A549 (cell line): ENCODE results near the gene MVB12B. TPM values are rescaled to one million over a fixed set of nuclear protein-coding genes. Genes with fewer than 3 reads are reported as not detected.

Experiments used
- ATAC-seq, 2 experiments: fragments of 200-7000 bp in 1 of 2; fragments of >200 bp in 1 of 2; cut with Nextera tagmentation in 1 of 2; cut with Tn5 transposase in 1 of 2; 3 replicates each; pipeline versions ENCODE4 v1.8.0 to v1.9.1; 2018 to 2020; ENCODE audit warnings: mild to moderate bottlenecking in 1 of 2, moderate library complexity in 1 of 2
- CTCF ChIA-PET: fragments of 300-600 bp; sonication (Branson Sonifier 250); formaldehyde crosslinking; extraction: SDS; loops from one replicate; lab custom pipeline; 2021; ENCODE audit warnings: antibody characterized with exemption, inconsistent platforms; lab: Yijun Ruan, JAX
- POLR2A ChIA-PET: fragments of 350-600 bp; formaldehyde crosslinking; extraction: SDS; loops from one replicate; lab custom pipeline; 2021; ENCODE audit warnings: antibody characterized with exemption, inconsistent platforms; lab: Yijun Ruan, JAX
- DNase-seq, 2 experiments: peaks; one replicate each; pipeline versions ENCODE4 v3.0.0 to v3.0.0-alpha.2; 2011 to 2016; ENCODE audit warnings: low read depth in 1 of 2, low spot score in 1 of 2
- FAIRE-seq: peaks from 2 replicates; lab custom pipeline; 2011; peaks lifted over from hg19 to GRCh38; lab: Jason Lieb, UNC
- H3K27ac ChIP-seq, 2 experiments: fragments of >200 bp; sonication (Bioruptor Twin); formaldehyde crosslinking; 3 replicates each; pipeline ENCODE4 v1.5.1; 2016 to 2017
- H3K4me1 ChIP-seq: fragments of >200 bp; sonication (Bioruptor Twin); formaldehyde crosslinking; 3 replicates; pipeline ENCODE4 v1.6.1; 2016
- H3K4me2 ChIP-seq: fragments of >200 bp; sonication (Bioruptor Twin); formaldehyde crosslinking; 3 replicates; pipeline ENCODE4 v1.6.1; 2016
- H3K4me3 ChIP-seq: fragments of >200 bp; sonication (Bioruptor Twin); formaldehyde crosslinking; 3 replicates; pipeline ENCODE4 v1.5.1; 2016
- H3K9me3 ChIP-seq: fragments of >200 bp; sonication (Bioruptor Twin); formaldehyde crosslinking; 3 replicates; pipeline ENCODE4 v1.6.1; 2016
- BHLHE40 ChIP-seq: IDR thresholded peaks from 2 replicates; pipeline ENCODE4 v1.6.1; 2012; ENCODE audit warnings: low read depth, low read length, inconsistent platforms
- CHD2 ChIP-seq: fragments of 150-350 bp; IDR thresholded peaks from 2 replicates; pipeline ENCODE4 v1.6.1; 2014; ENCODE audit warnings: low read length; ENCODE audit not compliant: partially characterized antibody
- EHMT2 ChIP-seq: fragments of 200-600 bp; sonication (generic); IDR thresholded peaks from 2 replicates; pipeline ENCODE4 v1.6.1; 2016; ENCODE audit warnings: antibody characterized with exemption, low read depth, mild to moderate bottlenecking, moderate library complexity
- EP300 ChIP-seq, 2 experiments: fragments of >200 bp; sonication (Bioruptor Twin); formaldehyde crosslinking; IDR thresholded peaks; 2 replicates in 1 of 2; 3 replicates in 1 of 2; pipeline ENCODE4 v1.6.1; 2016 to 2017
- FOSL2 ChIP-seq, 2 experiments: fragments of 450-650 bp in 1 of 2; fragments of >200 bp in 1 of 2; sonication (Bioruptor Twin) in 1 of 2; formaldehyde crosslinking; IDR thresholded peaks; 2 replicates each; pipeline versions ENCODE4 v1.5.0 to v1.6.1; 2016 to 2020; ENCODE audit warnings: mild to moderate bottlenecking in 1 of 2, moderate library complexity in 1 of 2
- GATA3 ChIP-seq: IDR thresholded peaks from 2 replicates; pipeline ENCODE4 v1.6.1; 2012; ENCODE audit warnings: borderline replicate concordance
- HEYL ChIP-seq: fragments of 250-450 bp; sonication (Bioruptor Pico); IDR thresholded peaks from 2 replicates; pipeline ENCODE4 v1.8.0; 2021; ENCODE audit warnings: mild to moderate bottlenecking, moderate library complexity
- HOXA7 ChIP-seq: fragments of 250-450 bp; sonication (Bioruptor Pico); IDR thresholded peaks from 2 replicates; pipeline ENCODE4 v1.5.0; 2020; ENCODE audit warnings: mild to moderate bottlenecking, moderate library complexity
- HOXB13 ChIP-seq: fragments of 250-450 bp; sonication (Bioruptor Pico); IDR thresholded peaks from 2 replicates; pipeline ENCODE4 v1.5.0; 2020; ENCODE audit warnings: low read depth, mild to moderate bottlenecking, moderate library complexity
- KDM1A ChIP-seq: fragments of 200-600 bp; sonication (generic); IDR thresholded peaks from 2 replicates; pipeline ENCODE4 v1.6.1; 2016; ENCODE audit warnings: low read depth, mild to moderate bottlenecking
- KDM5A ChIP-seq: fragments of 200-600 bp; sonication (generic); IDR thresholded peaks from 2 replicates; pipeline ENCODE4 v1.6.1; 2016; ENCODE audit warnings: antibody characterized with exemption, mild to moderate bottlenecking
- MAFK ChIP-seq: fragments of 450-650 bp; IDR thresholded peaks from 2 replicates; pipeline ENCODE4 v1.6.1; 2014; ENCODE audit not compliant: partially characterized antibody
- MYC ChIP-seq: IDR thresholded peaks from 2 replicates; pipeline ENCODE4 v1.6.1; 2012; ENCODE audit warnings: mild to moderate bottlenecking, inconsistent platforms, low read length, improper control_type of control experiment, borderline replicate concordance
- NR3C1 ChIP-seq: fragments of >200 bp; sonication (Bioruptor Twin); formaldehyde crosslinking; IDR thresholded peaks from 3 replicates; pipeline ENCODE4 v1.6.1; 2017
- PHF8 ChIP-seq: fragments of 200-600 bp; sonication (generic); IDR thresholded peaks from 2 replicates; pipeline ENCODE4 v1.6.1; 2016; ENCODE audit warnings: low read depth, mild to moderate bottlenecking, antibody characterized with exemption, moderate library complexity, borderline replicate concordance
- POLR2A ChIP-seq: IDR thresholded peaks from 2 replicates; pipeline ENCODE4 v1.6.1; 2012; ENCODE audit warnings: mild to moderate bottlenecking, low read length
- RARB ChIP-seq: fragments of 250-450 bp; sonication (Bioruptor Pico); IDR thresholded peaks from 2 replicates; pipeline ENCODE4 v1.8.0; 2021; ENCODE audit warnings: mild to moderate bottlenecking, moderate library complexity
- RNF2 ChIP-seq: fragments of 200-600 bp; sonication (generic); IDR thresholded peaks from 2 replicates; pipeline ENCODE4 v1.6.1; 2016; ENCODE audit warnings: low read depth, mild to moderate bottlenecking, antibody characterized with exemption, moderate library complexity, borderline replicate concordance
- TFCP2L1 ChIP-seq: fragments of 250-450 bp; sonication (Bioruptor Pico); IDR thresholded peaks from 2 replicates; pipeline ENCODE4 v1.5.0; 2021; ENCODE audit warnings: mild to moderate bottlenecking
- TP53 ChIP-seq: fragments of 250-450 bp; sonication (Bioruptor Pico); IDR thresholded peaks from 2 replicates; pipeline ENCODE4 v1.5.0; 2021; ENCODE audit warnings: mild to moderate bottlenecking, moderate library complexity
- ZFP36 ChIP-seq: fragments of 450-650 bp; IDR thresholded peaks from 2 replicates; pipeline ENCODE4 v1.6.1; 2014; ENCODE audit warnings: borderline replicate concordance; ENCODE audit not compliant: partially characterized antibody
- ZSCAN20 ChIP-seq: fragments of 250-450 bp; sonication (Bioruptor Pico); IDR thresholded peaks from 2 replicates; pipeline ENCODE4 v1.8.0; 2022; ENCODE audit warnings: mild to moderate bottlenecking, moderate library complexity
- WGBS: methylation state at CpG from one replicate; pipeline ENCODE4 v1.1.6; 2017; ENCODE audit errors: missing lambda C conversion rate; 5-methylcytosine and 5-hydroxymethylcytosine counted together
- polyA plus RNA-seq, 4 experiments: library from polyadenylated mRNA; depleted of rRNA in 3 of 4; stranded (reverse); fragments of >200 nt; fragmentation: RNase III in 1 of 4; extraction: RNeasy Plus Mini Kit Qiagen cat#74134 plus additional on column Dnase treatment in 1 of 4; gene quantifications; 2 replicates in 3 of 4; 3 replicates in 1 of 4; pipeline ENCODE4 v1.2.3, GENCODE V29; 2011 to 2017
- TF ChIP-seq, protein P1 (sequence below): fragments of 250-450 bp; sonication (Bioruptor Pico); IDR thresholded peaks from 2 replicates; pipeline ENCODE4 v1.5.0; 2020; ENCODE audit warnings: low read depth, mild to moderate bottlenecking, moderate library complexity
- TF ChIP-seq, protein P2 (sequence below): fragments of >200 bp; sonication (Bioruptor Twin); formaldehyde crosslinking; IDR thresholded peaks from 3 replicates; pipeline ENCODE4 v1.6.1; 2016
- TF ChIP-seq, protein P3 (sequence below): fragments of >200 bp; sonication (Bioruptor Twin); formaldehyde crosslinking; IDR thresholded peaks from 3 replicates; pipeline ENCODE4 v1.5.1; 2016

Gene MVB12B
- polyA plus RNA-seq, 2 of the 4 experiments (the other 2 are of a cell fraction) = 4.6 to 5.9 TPM

- ATAC-seq (no peak), FAIRE-seq (no peak), DNase-seq (no peak)
- Histone ChIP-seq H3K4me3 (no peak overlapping the region), H3K4me2 (no peak overlapping the region), H3K4me1 (no peaks in the 10 kb centered on the region), H3K9me3 (no peaks in the 10 kb centered on the region), H3K27ac (no peak overlapping the region)
- 91% methylated on average over 5 of the region's 5 CpGs for WGBS
- no peak for TF ChIP-seq EP300 (IDR thresholded peaks at IDR 0.05)
- TF ChIP-seq, protein P1, sequence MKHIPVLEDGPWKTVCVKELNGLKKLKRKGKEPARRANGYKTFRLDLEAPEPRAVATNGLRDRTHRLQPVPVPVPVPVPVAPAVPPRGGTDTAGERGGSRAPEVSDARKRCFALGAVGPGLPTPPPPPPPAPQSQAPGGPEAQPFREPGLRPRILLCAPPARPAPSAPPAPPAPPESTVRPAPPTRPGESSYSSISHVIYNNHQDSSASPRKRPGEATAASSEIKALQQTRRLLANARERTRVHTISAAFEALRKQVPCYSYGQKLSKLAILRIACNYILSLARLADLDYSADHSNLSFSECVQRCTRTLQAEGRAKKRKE = no peak
- TF ChIP-seq, protein P2, sequence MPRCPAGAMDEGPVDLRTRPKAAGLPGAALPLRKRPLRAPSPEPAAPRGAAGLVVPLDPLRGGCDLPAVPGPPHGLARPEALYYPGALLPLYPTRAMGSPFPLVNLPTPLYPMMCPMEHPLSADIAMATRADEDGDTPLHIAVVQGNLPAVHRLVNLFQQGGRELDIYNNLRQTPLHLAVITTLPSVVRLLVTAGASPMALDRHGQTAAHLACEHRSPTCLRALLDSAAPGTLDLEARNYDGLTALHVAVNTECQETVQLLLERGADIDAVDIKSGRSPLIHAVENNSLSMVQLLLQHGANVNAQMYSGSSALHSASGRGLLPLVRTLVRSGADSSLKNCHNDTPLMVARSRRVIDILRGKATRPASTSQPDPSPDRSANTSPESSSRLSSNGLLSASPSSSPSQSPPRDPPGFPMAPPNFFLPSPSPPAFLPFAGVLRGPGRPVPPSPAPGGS = no peak
- TF ChIP-seq RNF2 = no peak
- no peak for TF ChIP-seq HOXA7 (CRISPR knock-in tag)
- no peak for TF ChIP-seq BHLHE40
- no peak for TF ChIP-seq MYC
- TF ChIP-seq ZSCAN20 (CRISPR knock-in tag) = no peak
- no peak for TF ChIP-seq PHF8
- TF ChIP-seq HOXB13 (CRISPR knock-in tag) = no peak
- TF ChIP-seq RARB (CRISPR knock-in tag) = no peak
- POLR2A ChIA-PET = no interaction called here
- CTCF ChIA-PET = interaction anchor here (0.7 to 1.7 kb wide), 4 partner anchors 35 to 101 kb away, joined by 3 to 6 read pairs (median 3); no protein-coding TSS in a partner anchor
Measured at GRCh38 chr9:126457175-126457547, 130.5 kb downstream of the MVB12B start.

- no peak for DNase-seq
- no peak overlapping the region for H3K4me2 ChIP-seq
- H3K9me3 ChIP-seq = no peaks in the 10 kb centered on the region
- no peak overlapping the region for H3K4me3 ChIP-seq
- POLR2A ChIA-PET = no interaction called here
- WGBS = 72% methylated on average over 9 of the region's 9 CpGs
- FAIRE-seq = no peak
- CTCF ChIA-PET = interaction anchor here (1.3 kb wide), 1 partner anchor 42 kb away, joined by 3 read pairs; no protein-coding TSS in a partner anchor
- no peak for ATAC-seq
- H3K4me1 ChIP-seq = no peaks in the 10 kb centered on the region
- H3K27ac ChIP-seq = no peak overlapping the region
- TF ChIP-seq GATA3 (no peak), RNF2 (no peak), MYC (no peak), EHMT2 (no peak), MAFK (no peak), POLR2A (no peak), EP300 (IDR thresholded peaks at IDR 0.05) (no peak), TP53 (CRISPR knock-in tag) (no peak), NR3C1 (no peak), HOXA7 (CRISPR knock-in tag) (no peak), KDM5A (no peak), HEYL (no peak), KDM1A (no peak)
Measured at GRCh38 chr9:126457890-126458289, 131.3 kb downstream of the MVB12B start.

GRCh38 chr9:126459126-126459525 is 132.5 kb downstream of the MVB12B start:
- ATAC-seq = no peak

More at GRCh38 chr9:126459126-126459525, 132.5 kb downstream of the MVB12B start:
- Histone ChIP-seq H3K4me2 (no peak overlapping the region), H3K9me3 (no peaks in the 10 kb centered on the region), H3K4me1 (no peaks in the 10 kb centered on the region), H3K27ac (no peak overlapping the region), H3K4me3 (no peak overlapping the region)
- DNase-seq = no peak
- no peak for FAIRE-seq
- POLR2A ChIA-PET = no interaction called here
- CTCF ChIA-PET = interaction anchor here (0.6 to 1.1 kb wide), 2 partner anchors 32 to 141 kb away, joined by 3 read pairs; no protein-coding TSS in a partner anchor
- WGBS = 87% methylated on average over 5 of the region's 7 CpGs
- no peak for TF ChIP-seq FOSL2 (IDR thresholded peaks at IDR 0.05)
- TF ChIP-seq FOSL2 (CRISPR knock-in tag; IDR thresholded peaks at IDR 0.05) = no peak
- no peak for TF ChIP-seq ZFP36
- TF ChIP-seq CHD2 = no peak
- TF ChIP-seq HOXB13 (CRISPR knock-in tag) = no peak
- TF ChIP-seq, protein P3, sequence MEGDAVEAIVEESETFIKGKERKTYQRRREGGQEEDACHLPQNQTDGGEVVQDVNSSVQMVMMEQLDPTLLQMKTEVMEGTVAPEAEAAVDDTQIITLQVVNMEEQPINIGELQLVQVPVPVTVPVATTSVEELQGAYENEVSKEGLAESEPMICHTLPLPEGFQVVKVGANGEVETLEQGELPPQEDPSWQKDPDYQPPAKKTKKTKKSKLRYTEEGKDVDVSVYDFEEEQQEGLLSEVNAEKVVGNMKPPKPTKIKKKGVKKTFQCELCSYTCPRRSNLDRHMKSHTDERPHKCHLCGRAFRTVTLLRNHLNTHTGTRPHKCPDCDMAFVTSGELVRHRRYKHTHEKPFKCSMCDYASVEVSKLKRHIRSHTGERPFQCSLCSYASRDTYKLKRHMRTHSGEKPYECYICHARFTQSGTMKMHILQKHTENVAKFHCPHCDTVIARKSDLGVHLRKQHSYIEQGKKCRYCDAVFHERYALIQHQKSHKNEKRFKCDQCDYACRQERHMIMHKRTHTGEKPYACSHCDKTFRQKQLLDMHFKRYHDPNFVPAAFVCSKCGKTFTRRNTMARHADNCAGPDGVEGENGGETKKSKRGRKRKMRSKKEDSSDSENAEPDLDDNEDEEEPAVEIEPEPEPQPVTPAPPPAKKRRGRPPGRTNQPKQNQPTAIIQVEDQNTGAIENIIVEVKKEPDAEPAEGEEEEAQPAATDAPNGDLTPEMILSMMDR = no peak
- TF ChIP-seq TFCP2L1 (CRISPR knock-in tag) = no peak
- TF ChIP-seq RNF2 = no peak
- TF ChIP-seq, all 56 proteins: peak for 0
